PC-9 (cell line): ENCODE data around the gene RBM3. TPM values are rescaled to one million over a fixed set of nuclear protein-coding genes. Genes with fewer than 3 reads are reported as not detected.

Experiments
- BruUV-seq: library from RNA; stranded (reverse); fragments of 400-500 nt; replicated peaks from 2 replicates; lab custom pipeline; 2021; lab: Mats Ljungman, UMichigan
- CTCF ChIA-PET: fragments of 300-600 bp; sonication (Branson Sonifier 250); formaldehyde crosslinking; loops from one replicate; lab custom pipeline; 2022; ENCODE audit warnings: antibody characterized with exemption; lab: Charles Lee
- POLR2A ChIA-PET: fragments of 300-600 bp; sonication (Branson Sonifier 250); formaldehyde crosslinking; loops from one replicate; lab custom pipeline; 2022; ENCODE audit warnings: antibody characterized with exemption; ENCODE audit not compliant: unreplicated experiment; lab: Charles Lee
- DNase-seq, 2 experiments: peaks; one replicate each; pipeline versions ENCODE4 v3.0.0 to v3.0.0-alpha.2; 2015 to 2022; ENCODE audit warnings: mixed read lengths in 1 of 2
- H2AFZ ChIP-seq: fragments of 200-600 bp; sonication (generic); 2 replicates; pipeline ENCODE4 v1.8.1; 2017; ENCODE audit warnings: antibody characterized with exemption
- H3F3A ChIP-seq: fragments of 200-600 bp; sonication (generic); 2 replicates; pipeline ENCODE4 v1.8.1; 2017; ENCODE audit warnings: antibody characterized with exemption, mild to moderate bottlenecking, low read depth; ENCODE audit not compliant: insufficient read depth
- H3K27ac ChIP-seq: fragments of 200-600 bp; sonication (generic); 2 replicates; pipeline ENCODE4 v1.6.1; 2016; ENCODE audit warnings: mixed run types
- H3K27me3 ChIP-seq: fragments of 200-600 bp; sonication (generic); 2 replicates; pipeline ENCODE4 v1.6.1; 2016; ENCODE audit warnings: low read depth, mixed run types; ENCODE audit not compliant: insufficient read depth
- H3K36me3 ChIP-seq: fragments of 200-600 bp; sonication (generic); 2 replicates; pipeline ENCODE4 v1.6.1; 2016; ENCODE audit warnings: low read depth, mixed run types
- H3K4me1 ChIP-seq: fragments of 200-600 bp; sonication (generic); replicated peaks from 2 replicates; pipeline ENCODE4 v1.6.1; 2016; ENCODE audit warnings: mixed run types; ENCODE audit not compliant: insufficient read depth
- H3K4me2 ChIP-seq: fragments of 200-600 bp; sonication (generic); 2 replicates; pipeline ENCODE4 v1.6.1; 2017; ENCODE audit warnings: mixed run types
- H3K4me3 ChIP-seq: fragments of 200-600 bp; sonication (generic); 2 replicates; pipeline ENCODE4 v1.6.1; 2016; ENCODE audit warnings: mixed run types
- H3K79me2 ChIP-seq: fragments of 200-600 bp; sonication (generic); 2 replicates; pipeline ENCODE4 v1.6.1; 2017; ENCODE audit warnings: low read depth, mixed run types
- H3K9me2 ChIP-seq: fragments of 200-600 bp; sonication (generic); 2 replicates; pipeline ENCODE4 v1.8.1; 2017; ENCODE audit warnings: mild to moderate bottlenecking; ENCODE audit not compliant: insufficient read depth
- H3K9me3 ChIP-seq: fragments of 200-600 bp; sonication (generic); 2 replicates; pipeline ENCODE4 v1.8.1; 2016; ENCODE audit warnings: low read depth; ENCODE audit not compliant: insufficient read depth
- H4K20me1 ChIP-seq: fragments of 200-600 bp; sonication (generic); 2 replicates; pipeline ENCODE4 v1.8.1; 2017; ENCODE audit not compliant: insufficient read depth
- CTCF ChIP-seq: fragments of 200-600 bp; sonication (generic); conservative IDR thresholded peaks from 2 replicates; pipeline ENCODE4 v1.6.1; 2017; ENCODE audit warnings: mixed run types, antibody characterized with exemption, mild to moderate bottlenecking, moderate library complexity
- EZH2 ChIP-seq: fragments of 200-600 bp; sonication (generic); IDR thresholded peaks from 2 replicates; pipeline ENCODE4 v1.8.0; 2017; ENCODE audit warnings: antibody characterized with exemption, low read depth
- intact Hi-C: fragments of 100-400 bp; cut with micrococcal nuclease; formaldehyde crosslinking; loops from one replicate; pipeline ENCODE4 v1.10.0; 2022; ENCODE audit not compliant: unreplicated experiment
- total RNA-seq: library from RNA; stranded (reverse); gene quantifications from 2 replicates; pipeline ENCODE4 v1.2.3, GENCODE V29; 2021

The RBM3 gene
- total RNA-seq, 1 experiment from 2014 or later = 134 TPM

GRCh38 chrX:48598614-48599013 lies 24.3 kb downstream of the RBM3 start:
- ChIA-PET POLR2A (interaction anchor here (0.6 kb wide), 1 partner anchor 91 kb away, joined by 6 read pairs; no protein-coding TSS in a partner anchor), CTCF (no interaction called here)
- no peak for DNase-seq
- H2AFZ ChIP-seq = no peak overlapping the region
- no peaks in the 10 kb centered on the region for H3K9me3 ChIP-seq
- no peaks in the 10 kb centered on the region for H3K36me3 ChIP-seq
- H3K79me2 ChIP-seq = no peaks in the 10 kb centered on the region
- H3K27ac ChIP-seq = no peak overlapping the region
- no peaks in the 10 kb centered on the region for H3F3A ChIP-seq
- H3K4me2 ChIP-seq = peak overlapping the region; percentile 65
- intact Hi-C loops = no loop called here
- TSS peak; percentile 62 for BruUV-seq
- no peaks in the 10 kb centered on the region for H3K4me1 ChIP-seq
- H4K20me1 ChIP-seq = no peaks in the 10 kb centered on the region
- H3K9me2 ChIP-seq = no peaks in the 10 kb centered on the region
- H3K4me3 ChIP-seq = peak overlapping the region; percentile 31; the same call in 1 of the 2 replicates
- TF ChIP-seq EZH2 (no peak), CTCF (no peak)
- H3K27me3 ChIP-seq = no peaks in the 10 kb centered on the region

- CTCF ChIA-PET = no interaction called here
- Histone ChIP-seq H3K9me2 (no peaks in the 10 kb centered on the region), H3K4me1 (no peaks in the 10 kb centered on the region), H2AFZ (no peak overlapping the region), H3K27ac (no peak overlapping the region), H3K4me3 (no peak overlapping the region), H3K36me3 (no peaks in the 10 kb centered on the region), H3K9me3 (no peaks in the 10 kb centered on the region), H3K4me2 (no peak overlapping the region), H3F3A (no peaks in the 10 kb centered on the region), H3K27me3 (no peaks in the 10 kb centered on the region), H4K20me1 (no peaks in the 10 kb centered on the region), H3K79me2 (no peaks in the 10 kb centered on the region)
- POLR2A ChIA-PET = no interaction called here
- intact Hi-C loops = no loop called here
- BruUV-seq = no TSS peak
- TF ChIP-seq EZH2 (no peak), CTCF (no peak)
- no peak for DNase-seq
Observed at GRCh38 chrX:48599341-48599740, 25.1 kb downstream of the RBM3 start.

- ChIA-PET CTCF (no interaction called here), POLR2A (no interaction called here)
- H3K36me3 ChIP-seq = no peaks in the 10 kb centered on the region
- no peaks in the 10 kb centered on the region for H3K4me1 ChIP-seq
- intact Hi-C loops = no loop called here
- H3F3A ChIP-seq = no peaks in the 10 kb centered on the region
- H3K27ac ChIP-seq = no peak overlapping the region
- H3K4me2 ChIP-seq = no peak overlapping the region
- no peak overlapping the region for H2AFZ ChIP-seq
- no peak overlapping the region for H3K4me3 ChIP-seq
- no peaks in the 10 kb centered on the region for H3K27me3 ChIP-seq
- no peaks in the 10 kb centered on the region for H3K79me2 ChIP-seq
- H4K20me1 ChIP-seq = no peaks in the 10 kb centered on the region
- no peaks in the 10 kb centered on the region for H3K9me2 ChIP-seq
- DNase-seq = no peak
- no peak for TF ChIP-seq CTCF
- TF ChIP-seq EZH2 = no peak
- BruUV-seq = no TSS peak
- H3K9me3 ChIP-seq = no peaks in the 10 kb centered on the region
Observed at GRCh38 chrX:48600226-48600625, 25.9 kb downstream of the RBM3 start.
